Measurements from ENCODE around the gene HIVEP3.

Gene HIVEP3

DNA sequence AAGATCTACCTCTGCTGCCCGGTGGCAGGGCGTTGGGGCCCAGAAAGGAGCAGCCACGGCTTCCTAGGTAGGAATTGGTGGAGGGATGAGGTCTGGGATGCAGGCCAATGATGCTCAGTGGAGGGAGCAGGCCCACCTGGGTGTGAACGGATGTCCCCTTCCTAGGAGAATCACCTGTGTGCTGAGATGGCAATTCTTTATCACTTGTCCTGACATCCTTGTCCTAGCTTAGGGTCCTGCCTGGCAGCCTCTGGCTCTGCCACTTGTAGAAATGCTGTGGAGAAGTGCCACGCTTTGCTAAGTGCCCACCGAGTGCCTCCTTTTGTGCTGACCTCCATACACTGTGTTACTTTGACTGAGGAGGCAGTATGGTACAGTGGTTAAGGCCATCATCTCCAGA lies 447.1 kb downstream of the HIVEP3 start:
- TF ChIP-seq, protein P1, sequence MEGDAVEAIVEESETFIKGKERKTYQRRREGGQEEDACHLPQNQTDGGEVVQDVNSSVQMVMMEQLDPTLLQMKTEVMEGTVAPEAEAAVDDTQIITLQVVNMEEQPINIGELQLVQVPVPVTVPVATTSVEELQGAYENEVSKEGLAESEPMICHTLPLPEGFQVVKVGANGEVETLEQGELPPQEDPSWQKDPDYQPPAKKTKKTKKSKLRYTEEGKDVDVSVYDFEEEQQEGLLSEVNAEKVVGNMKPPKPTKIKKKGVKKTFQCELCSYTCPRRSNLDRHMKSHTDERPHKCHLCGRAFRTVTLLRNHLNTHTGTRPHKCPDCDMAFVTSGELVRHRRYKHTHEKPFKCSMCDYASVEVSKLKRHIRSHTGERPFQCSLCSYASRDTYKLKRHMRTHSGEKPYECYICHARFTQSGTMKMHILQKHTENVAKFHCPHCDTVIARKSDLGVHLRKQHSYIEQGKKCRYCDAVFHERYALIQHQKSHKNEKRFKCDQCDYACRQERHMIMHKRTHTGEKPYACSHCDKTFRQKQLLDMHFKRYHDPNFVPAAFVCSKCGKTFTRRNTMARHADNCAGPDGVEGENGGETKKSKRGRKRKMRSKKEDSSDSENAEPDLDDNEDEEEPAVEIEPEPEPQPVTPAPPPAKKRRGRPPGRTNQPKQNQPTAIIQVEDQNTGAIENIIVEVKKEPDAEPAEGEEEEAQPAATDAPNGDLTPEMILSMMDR (IDR thresholded peaks at IDR 0.05; ENCODE audit: low read depth, low read length): no peak
- no peak for TF ChIP-seq POLR2A (IDR thresholded peaks at IDR 0.05; ENCODE audit: extremely low read depth, insufficient read length)
- TF ChIP-seq MYC (IDR thresholded peaks at IDR 0.05; ENCODE audit: low read depth, low read length): no peak
- TF ChIP-seq, protein P2, sequence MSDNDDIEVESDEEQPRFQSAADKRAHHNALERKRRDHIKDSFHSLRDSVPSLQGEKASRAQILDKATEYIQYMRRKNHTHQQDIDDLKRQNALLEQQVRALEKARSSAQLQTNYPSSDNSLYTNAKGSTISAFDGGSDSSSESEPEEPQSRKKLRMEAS (IDR thresholded peaks at IDR 0.05; ENCODE audit: low read depth, low read length): no peak
- no peak overlapping the region for H3K4me3 ChIP-seq (ENCODE audit: low read depth, low read length)
- no peak for DNase-seq (ENCODE audit: low read depth)

GRCh38 chr1:41469706-41470105 lies 449.0 kb downstream of the HIVEP3 start:
- no peak overlapping the region for H3K4me3 ChIP-seq (ENCODE audit: low read depth, low read length)
- no peak for DNase-seq (ENCODE audit: low read depth)
- TF ChIP-seq, protein P2 (IDR thresholded peaks at IDR 0.05; ENCODE audit: low read depth, low read length): peak; percentile 10; the same call in 1 of the 2 replicates
- TF ChIP-seq MYC (IDR thresholded peaks at IDR 0.05; ENCODE audit: low read depth, low read length): no peak

GRCh38 chr1:41468122-41468762 lies 450.5 kb downstream of the HIVEP3 start:
- no peak for DNase-seq (ENCODE audit: low read depth)
- no peak overlapping the region for H3K4me3 ChIP-seq (ENCODE audit: low read depth, low read length)
- TF ChIP-seq, protein P1 (IDR thresholded peaks at IDR 0.05; ENCODE audit: low read depth, low read length): no peak
- TF ChIP-seq MYC (IDR thresholded peaks at IDR 0.05; ENCODE audit: low read depth, low read length) (no peak), POLR2A (IDR thresholded peaks at IDR 0.05; ENCODE audit: extremely low read depth, insufficient read length) (no peak)
- TF ChIP-seq, protein P2 (IDR thresholded peaks at IDR 0.05; ENCODE audit: low read depth, low read length): no peak

DNA sequence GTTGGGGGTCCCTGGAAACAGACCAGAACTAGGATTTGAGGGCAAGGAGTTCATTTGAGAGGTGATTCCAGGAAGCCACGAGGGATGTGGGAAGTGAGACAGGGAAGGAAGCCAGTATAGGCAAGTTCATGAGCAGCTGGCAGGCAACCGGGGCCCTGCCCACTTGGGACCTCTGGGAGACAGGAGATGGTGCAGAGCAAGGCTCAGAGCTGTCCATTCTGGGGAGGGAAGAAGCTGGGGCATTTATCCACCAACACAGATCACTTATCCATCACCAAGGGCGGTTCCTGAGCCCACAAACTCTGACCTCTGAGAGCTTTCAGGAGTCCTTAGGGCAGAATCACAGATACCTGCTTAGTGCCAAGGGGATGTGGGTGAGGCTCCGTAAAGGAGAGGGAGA lies 451.0 kb downstream of the HIVEP3 start:
- TF ChIP-seq POLR2A (IDR thresholded peaks at IDR 0.05; ENCODE audit: extremely low read depth, insufficient read length): no peak
- TF ChIP-seq, protein P2 (IDR thresholded peaks at IDR 0.05; ENCODE audit: low read depth, low read length): no peak
- TF ChIP-seq MYC (IDR thresholded peaks at IDR 0.05; ENCODE audit: low read depth, low read length): no peak
- TF ChIP-seq, protein P1 (IDR thresholded peaks at IDR 0.05; ENCODE audit: low read depth, low read length): no peak
- DNase-seq (ENCODE audit: low read depth): no peak
- H3K4me3 ChIP-seq (ENCODE audit: low read depth, low read length): no peak overlapping the region

DNA sequence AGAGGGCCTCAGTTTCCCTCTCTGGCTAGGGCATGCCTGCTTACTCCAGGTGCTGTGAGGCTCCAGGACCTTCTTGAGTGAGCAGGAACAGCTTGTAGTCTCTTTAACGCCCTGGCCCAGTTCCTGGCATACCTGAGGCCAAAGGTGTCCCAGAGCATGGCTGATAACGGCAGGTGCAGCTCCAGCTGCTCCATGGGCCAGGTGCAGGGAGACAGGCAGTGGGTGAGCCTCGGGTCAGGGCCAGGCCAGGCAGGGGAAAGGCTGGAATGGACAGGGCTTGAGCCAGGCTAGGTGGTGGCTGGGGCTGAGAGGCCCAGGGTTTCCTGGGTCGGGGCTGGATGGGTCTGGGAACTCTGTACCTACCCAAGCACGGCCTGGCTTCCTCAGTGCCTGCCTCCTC lies 452.6 kb downstream of the HIVEP3 start:
- TF ChIP-seq POLR2A (IDR thresholded peaks at IDR 0.05; ENCODE audit: extremely low read depth, insufficient read length) (no peak), MYC (IDR thresholded peaks at IDR 0.05; ENCODE audit: low read depth, low read length) (no peak)
- TF ChIP-seq, protein P2 (IDR thresholded peaks at IDR 0.05; ENCODE audit: low read depth, low read length): no peak
- TF ChIP-seq, protein P1 (IDR thresholded peaks at IDR 0.05; ENCODE audit: low read depth, low read length): no peak
- H3K4me3 ChIP-seq (ENCODE audit: low read depth, low read length): no peak overlapping the region
- no peak for DNase-seq (ENCODE audit: low read depth)

DNA sequence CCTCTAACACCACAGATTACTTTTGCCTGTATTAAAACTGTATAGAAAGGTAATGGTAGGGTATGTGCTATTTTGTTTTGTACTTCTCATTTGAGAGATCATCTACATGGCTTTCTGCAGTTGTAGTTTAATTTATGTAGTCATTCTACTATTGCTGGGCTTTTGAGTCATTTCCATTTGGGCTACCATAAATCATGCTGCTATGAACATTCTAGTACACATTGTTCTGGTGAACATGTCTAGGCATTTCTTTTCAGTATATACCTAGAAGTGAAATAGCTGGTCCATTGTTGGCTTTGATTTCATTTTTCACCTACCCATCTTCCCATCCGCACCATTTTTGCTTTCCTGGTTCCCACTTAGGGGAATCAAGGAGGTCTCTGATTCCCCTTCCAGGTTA lies 453.0 kb downstream of the HIVEP3 start:
- no peak for DNase-seq (ENCODE audit: low read depth)

More for the DNA sequence above, 453.0 kb downstream of the HIVEP3 start:
- no peak overlapping the region for H3K4me3 ChIP-seq (ENCODE audit: low read depth, low read length)
- TF ChIP-seq, protein P1 (IDR thresholded peaks at IDR 0.05; ENCODE audit: low read depth, low read length): no peak
- TF ChIP-seq, protein P2 (IDR thresholded peaks at IDR 0.05; ENCODE audit: low read depth, low read length): no peak
- no peak for TF ChIP-seq POLR2A (IDR thresholded peaks at IDR 0.05; ENCODE audit: extremely low read depth, insufficient read length)
- TF ChIP-seq MYC (IDR thresholded peaks at IDR 0.05; ENCODE audit: low read depth, low read length): no peak
